ENCODE results near the gene RSU1.

RSU1 gene

GRCh38 chr10:16570731-16571130 lies 246.5 kb downstream of the RSU1 start:
- Histone ChIP-seq H2BK12ac (ENCODE audit: low read length in 2 of 2) (no peak overlapping the region), H3K4me3 (ENCODE audit: insufficient read depth in 1 of 2, low read depth in 1 of 2, low read length in 2 of 2) (no peak overlapping the region), H3K27ac (ENCODE audit: low read length, poor library complexity, severe bottlenecking) (no peak overlapping the region), H3K18ac (ENCODE audit: low read depth in 1 of 2, low read length in 2 of 2) (no peak overlapping the region), H4K91ac (ENCODE audit: low read length) (no peak overlapping the region), H2BK120ac (ENCODE audit: low read depth, low read length) (no peak overlapping the region), H2BK15ac (ENCODE audit: low read depth, poor library complexity, severe bottlenecking) (no peak overlapping the region), H2AFZ (ENCODE audit: low read depth, low read length) (no peak overlapping the region), H3K14ac (ENCODE audit: low read length in 2 of 2) (no peak overlapping the region), H3K27me3 (ENCODE audit: control insufficient read depth in 1 of 2, insufficient read depth in 1 of 2, low read length in 2 of 2) (peaks cover 0 to 6% of the 10 kb centered on the region in 2 experiments), H2BK5ac (ENCODE audit: low read depth, low read length, poor library complexity, severe bottlenecking) (no peak overlapping the region), H3K79me1 (replicated peaks; ENCODE audit: low read length, poor library complexity, severe bottlenecking) (no peaks in the 10 kb centered on the region), H3K4me1 (ENCODE audit: control insufficient read depth, insufficient read depth, low read depth, low read length) (no peaks in the 10 kb centered on the region), H3K4me2 (ENCODE audit: low read length, poor library complexity, severe bottlenecking) (no peak overlapping the region), H3K36me3 (ENCODE audit: control insufficient read depth in 1 of 2, insufficient read depth in 2 of 2, low read depth in 1 of 2, low read length in 2 of 2) (no peaks in the 10 kb centered on the region), H2AK5ac (ENCODE audit: low read length, severe bottlenecking) (no peak overlapping the region), H4K8ac (ENCODE audit: low read length) (no peak overlapping the region), H3K9ac (ENCODE audit: low read length) (no peak overlapping the region), H3K23ac (ENCODE audit: low read length in 2 of 2) (no peak overlapping the region), H3K9me3 (ENCODE audit: control insufficient read depth, low read length) (no peaks in the 10 kb centered on the region), H3K4ac (ENCODE audit: low read depth in 1 of 2, low read length in 2 of 2) (no peak overlapping the region)
- no peak for DNase-seq
- WGBS, result 94% methylated on average over 2 of the region's 4 CpGs

GRCh38 chr10:16566202-16566805 lies 250.9 kb downstream of the RSU1 start:
- WGBS, result 53% methylated on average over 7 of the region's 7 CpGs
- Histone ChIP-seq H3K18ac (ENCODE audit: low read depth in 1 of 2, low read length in 2 of 2) (no peak overlapping the region), H3K79me1 (replicated peaks; ENCODE audit: low read length, poor library complexity, severe bottlenecking) (no peaks in the 10 kb centered on the region), H4K8ac (ENCODE audit: low read length) (no peak overlapping the region), H4K91ac (ENCODE audit: low read length) (no peak overlapping the region), H3K14ac (ENCODE audit: low read length in 2 of 2) (peak overlapping the region in 1 of 2 experiments; percentile 71), H3K4me2 (ENCODE audit: low read length, poor library complexity, severe bottlenecking) (no peak overlapping the region), H3K27ac (ENCODE audit: low read length, poor library complexity, severe bottlenecking) (no peak overlapping the region), H3K4me1 (ENCODE audit: control insufficient read depth, insufficient read depth, low read depth, low read length) (no peaks in the 10 kb centered on the region), H2BK12ac (ENCODE audit: low read length in 2 of 2) (no peak overlapping the region), H2BK120ac (ENCODE audit: low read depth, low read length) (no peak overlapping the region), H2BK15ac (ENCODE audit: low read depth, poor library complexity, severe bottlenecking) (no peak overlapping the region), H3K27me3 (ENCODE audit: control insufficient read depth in 1 of 2, insufficient read depth in 1 of 2, low read length in 2 of 2) (peaks cover 0 to 6% of the 10 kb centered on the region in 2 experiments), H2BK5ac (ENCODE audit: low read depth, low read length, poor library complexity, severe bottlenecking) (no peak overlapping the region), H3K23ac (ENCODE audit: low read length in 2 of 2) (no peak overlapping the region), H3K4me3 (ENCODE audit: insufficient read depth in 1 of 2, low read depth in 1 of 2, low read length in 2 of 2) (peak overlapping the region in 1 of 2 experiments; percentile 32), H3K9me3 (ENCODE audit: control insufficient read depth, low read length) (no peaks in the 10 kb centered on the region), H3K36me3 (ENCODE audit: control insufficient read depth in 1 of 2, insufficient read depth in 2 of 2, low read depth in 1 of 2, low read length in 2 of 2) (no peaks in the 10 kb centered on the region), H3K4ac (ENCODE audit: low read depth in 1 of 2, low read length in 2 of 2) (no peak overlapping the region), H2AFZ (ENCODE audit: low read depth, low read length) (no peak overlapping the region), H2AK5ac (ENCODE audit: low read length, severe bottlenecking) (no peak overlapping the region), H3K9ac (ENCODE audit: low read length) (no peak overlapping the region)
- DNase-seq, result no peak

- no peak overlapping the region for H3K4me2 ChIP-seq (ENCODE audit: low read length, poor library complexity, severe bottlenecking)
- no peak overlapping the region for H3K4me3 ChIP-seq (ENCODE audit: insufficient read depth in 1 of 2, low read depth in 1 of 2, low read length in 2 of 2)
- H2BK12ac ChIP-seq (ENCODE audit: low read length in 2 of 2), result no peak overlapping the region
- no peaks in the 10 kb centered on the region for H3K4me1 ChIP-seq (ENCODE audit: control insufficient read depth, insufficient read depth, low read depth, low read length)
- no peak overlapping the region for H3K4ac ChIP-seq (ENCODE audit: low read depth in 1 of 2, low read length in 2 of 2)
- no peaks in the 10 kb centered on the region for H3K36me3 ChIP-seq (ENCODE audit: control insufficient read depth in 1 of 2, insufficient read depth in 2 of 2, low read depth in 1 of 2, low read length in 2 of 2)
- WGBS, result 44% methylated on average over 2 of the region's 3 CpGs
- H4K91ac ChIP-seq (ENCODE audit: low read length), result no peak overlapping the region
- H2BK5ac ChIP-seq (ENCODE audit: low read depth, low read length, poor library complexity, severe bottlenecking), result no peak overlapping the region
- no peak overlapping the region for H2AFZ ChIP-seq (ENCODE audit: low read depth, low read length)
- no peak overlapping the region for H3K18ac ChIP-seq (ENCODE audit: low read depth in 1 of 2, low read length in 2 of 2)
- no peak overlapping the region for H4K8ac ChIP-seq (ENCODE audit: low read length)
- no peak overlapping the region for H2AK5ac ChIP-seq (ENCODE audit: low read length, severe bottlenecking)
- no peak overlapping the region for H2BK120ac ChIP-seq (ENCODE audit: low read depth, low read length)
- no peak overlapping the region for H3K14ac ChIP-seq (ENCODE audit: low read length in 2 of 2)
- DNase-seq, result no peak
- no peaks in the 10 kb centered on the region for H3K79me1 ChIP-seq (replicated peaks; ENCODE audit: low read length, poor library complexity, severe bottlenecking)
- no peak overlapping the region for H2BK15ac ChIP-seq (ENCODE audit: low read depth, poor library complexity, severe bottlenecking)
- H3K27me3 ChIP-seq (ENCODE audit: control insufficient read depth in 1 of 2, insufficient read depth in 1 of 2, low read length in 2 of 2), result peaks cover 0 to 6% of the 10 kb centered on the region in 2 experiments
- no peak overlapping the region for H3K27ac ChIP-seq (ENCODE audit: low read length, poor library complexity, severe bottlenecking)
- H3K9ac ChIP-seq (ENCODE audit: low read length), result no peak overlapping the region
- H3K23ac ChIP-seq (ENCODE audit: low read length in 2 of 2), result no peak overlapping the region
- no peaks in the 10 kb centered on the region for H3K9me3 ChIP-seq (ENCODE audit: control insufficient read depth, low read length)
Observed at GRCh38 chr10:16565604-16566003, 251.6 kb downstream of the RSU1 start.

GRCh38 chr10:16562891-16563290 lies 254.3 kb downstream of the RSU1 start:
- Histone ChIP-seq H4K8ac (ENCODE audit: low read length) (no peak overlapping the region), H3K79me1 (replicated peaks; ENCODE audit: low read length, poor library complexity, severe bottlenecking) (no peaks in the 10 kb centered on the region), H3K9me3 (ENCODE audit: control insufficient read depth, low read length) (no peaks in the 10 kb centered on the region), H2AFZ (ENCODE audit: low read depth, low read length) (no peak overlapping the region), H2AK5ac (ENCODE audit: low read length, severe bottlenecking) (no peak overlapping the region), H2BK12ac (ENCODE audit: low read length in 2 of 2) (no peak overlapping the region), H4K91ac (ENCODE audit: low read length) (no peak overlapping the region), H3K4me2 (ENCODE audit: low read length, poor library complexity, severe bottlenecking) (no peak overlapping the region), H3K4me1 (ENCODE audit: control insufficient read depth, insufficient read depth, low read depth, low read length) (no peaks in the 10 kb centered on the region), H3K14ac (ENCODE audit: low read length in 2 of 2) (no peak overlapping the region), H3K27me3 (ENCODE audit: control insufficient read depth in 1 of 2, insufficient read depth in 1 of 2, low read length in 2 of 2) (peaks cover 0 to 6% of the 10 kb centered on the region in 2 experiments), H2BK120ac (ENCODE audit: low read depth, low read length) (no peak overlapping the region), H2BK15ac (ENCODE audit: low read depth, poor library complexity, severe bottlenecking) (no peak overlapping the region), H3K9ac (ENCODE audit: low read length) (no peak overlapping the region), H2BK5ac (ENCODE audit: low read depth, low read length, poor library complexity, severe bottlenecking) (no peak overlapping the region), H3K27ac (ENCODE audit: low read length, poor library complexity, severe bottlenecking) (no peak overlapping the region), H3K18ac (ENCODE audit: low read depth in 1 of 2, low read length in 2 of 2) (no peak overlapping the region), H3K4me3 (ENCODE audit: insufficient read depth in 1 of 2, low read depth in 1 of 2, low read length in 2 of 2) (no peak overlapping the region), H3K36me3 (ENCODE audit: control insufficient read depth in 1 of 2, insufficient read depth in 2 of 2, low read depth in 1 of 2, low read length in 2 of 2) (no peaks in the 10 kb centered on the region), H3K4ac (ENCODE audit: low read depth in 1 of 2, low read length in 2 of 2) (no peak overlapping the region), H3K23ac (ENCODE audit: low read length in 2 of 2) (no peak overlapping the region)
- WGBS, result 86% methylated on average over 6 of the region's 6 CpGs
- DNase-seq, result no peak
